ENCODE measurements around the gene FIBP.

Gene FIBP

DNA sequence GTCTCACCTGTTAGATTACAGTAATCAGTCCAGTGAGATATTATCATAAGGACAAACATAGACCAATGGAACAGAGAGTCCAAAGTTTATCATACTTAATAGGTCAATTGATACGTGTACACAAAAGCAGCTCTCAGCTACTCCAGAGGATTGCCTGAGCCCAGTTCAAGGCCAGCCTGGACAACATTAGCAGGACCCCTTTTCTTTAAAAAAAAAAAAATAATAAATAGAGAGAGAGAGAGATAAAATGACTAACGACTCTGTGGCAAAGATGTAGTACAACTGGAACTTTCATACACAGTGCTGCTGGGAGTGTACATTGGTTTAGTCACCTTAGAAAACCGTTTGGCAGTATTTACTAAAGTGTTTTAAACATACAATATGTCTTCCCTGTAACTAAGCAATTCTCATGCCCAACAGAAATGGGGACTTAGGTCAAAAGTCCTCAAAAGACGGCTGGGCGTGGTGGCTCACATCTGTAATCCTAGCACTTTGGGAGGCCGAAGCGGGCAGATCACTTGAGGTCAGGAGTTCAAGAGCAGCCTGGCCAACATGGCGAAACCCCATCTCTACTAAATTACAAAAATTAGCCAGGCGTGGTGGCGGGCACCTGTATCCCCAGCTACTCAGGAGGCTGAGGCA lies 43.9 kb downstream of the FIBP start:
- no peak for DNase-seq (ENCODE audit: low read depth)

DNA sequence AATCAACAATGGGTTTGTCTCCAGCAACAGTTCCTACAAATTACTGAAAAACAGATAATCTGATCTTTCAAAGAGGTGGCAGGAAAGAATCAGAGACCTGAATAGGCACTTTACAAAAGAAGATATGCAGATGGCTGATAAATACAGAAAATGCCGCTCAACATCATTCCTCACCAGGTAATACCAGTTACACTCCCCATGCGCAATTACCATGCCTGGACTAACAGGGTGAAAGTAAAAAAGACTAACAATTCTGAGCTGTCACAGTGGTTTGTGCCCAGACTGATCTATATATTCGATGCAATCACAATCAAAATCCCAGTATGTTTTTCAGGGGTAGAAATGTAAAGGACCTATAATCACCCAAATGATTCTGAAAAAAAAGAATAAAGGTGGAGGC lies 44.5 kb downstream of the FIBP start:
- no peak for DNase-seq (ENCODE audit: low read depth)

DNA sequence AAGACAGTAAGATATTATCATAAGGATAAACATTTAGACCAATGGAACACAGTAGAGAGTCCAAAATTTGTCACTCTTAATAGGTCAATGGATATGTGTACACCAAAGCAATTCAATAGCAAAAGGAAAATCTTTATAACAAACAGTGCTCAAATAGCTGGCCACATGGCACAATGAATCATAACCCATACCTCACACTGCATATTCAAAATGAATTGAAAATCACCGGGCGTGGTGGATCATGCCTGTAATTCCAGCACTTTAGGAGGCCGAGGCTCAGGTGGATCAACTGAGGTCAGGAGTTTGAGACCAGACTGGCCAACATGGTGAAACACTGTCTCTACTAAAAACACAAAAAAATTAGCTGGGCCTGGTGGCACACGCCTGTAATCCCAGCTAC lies 46.1 kb downstream of the FIBP start:
- no peak for DNase-seq (ENCODE audit: low read depth)

DNA sequence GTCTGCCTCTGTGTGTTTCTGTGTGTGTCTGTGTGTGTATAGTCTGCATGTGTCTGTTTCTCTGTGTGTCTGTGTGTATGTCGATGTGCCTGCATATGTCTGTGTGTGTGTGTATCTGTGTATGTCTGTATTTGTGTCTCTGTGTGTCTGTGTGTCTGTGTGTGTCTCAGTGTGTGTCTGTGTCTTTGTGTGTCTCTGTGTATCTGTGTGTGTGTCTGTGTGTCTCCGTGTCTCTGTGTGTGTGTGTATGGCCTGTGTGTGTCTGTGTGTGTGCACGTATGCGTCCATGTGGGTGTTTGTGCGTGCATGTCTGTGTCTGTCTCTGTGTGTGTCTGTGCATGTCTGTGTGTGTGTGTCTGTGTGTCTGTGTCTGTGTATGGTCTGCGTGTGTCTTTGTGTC lies 54.1 kb downstream of the FIBP start:
- no peak for DNase-seq (ENCODE audit: low read depth)
